ENCODE measurements around the gene RABGGTB. TPM values are rescaled to one million over a fixed set of nuclear protein-coding genes. Genes with fewer than 3 reads are reported as not detected.

Gene RABGGTB
- total and polyA plus RNA-seq, 9 of the 15 experiments (the other 6 are each of a cell fraction or from before 2014, with no cell fraction given) = 148 to 354 (median 206) TPM

GRCh38 chr1:75789988-75790387 is 3.9 kb downstream of the RABGGTB start (continued):
- TF ChIP-seq, protein P1, sequence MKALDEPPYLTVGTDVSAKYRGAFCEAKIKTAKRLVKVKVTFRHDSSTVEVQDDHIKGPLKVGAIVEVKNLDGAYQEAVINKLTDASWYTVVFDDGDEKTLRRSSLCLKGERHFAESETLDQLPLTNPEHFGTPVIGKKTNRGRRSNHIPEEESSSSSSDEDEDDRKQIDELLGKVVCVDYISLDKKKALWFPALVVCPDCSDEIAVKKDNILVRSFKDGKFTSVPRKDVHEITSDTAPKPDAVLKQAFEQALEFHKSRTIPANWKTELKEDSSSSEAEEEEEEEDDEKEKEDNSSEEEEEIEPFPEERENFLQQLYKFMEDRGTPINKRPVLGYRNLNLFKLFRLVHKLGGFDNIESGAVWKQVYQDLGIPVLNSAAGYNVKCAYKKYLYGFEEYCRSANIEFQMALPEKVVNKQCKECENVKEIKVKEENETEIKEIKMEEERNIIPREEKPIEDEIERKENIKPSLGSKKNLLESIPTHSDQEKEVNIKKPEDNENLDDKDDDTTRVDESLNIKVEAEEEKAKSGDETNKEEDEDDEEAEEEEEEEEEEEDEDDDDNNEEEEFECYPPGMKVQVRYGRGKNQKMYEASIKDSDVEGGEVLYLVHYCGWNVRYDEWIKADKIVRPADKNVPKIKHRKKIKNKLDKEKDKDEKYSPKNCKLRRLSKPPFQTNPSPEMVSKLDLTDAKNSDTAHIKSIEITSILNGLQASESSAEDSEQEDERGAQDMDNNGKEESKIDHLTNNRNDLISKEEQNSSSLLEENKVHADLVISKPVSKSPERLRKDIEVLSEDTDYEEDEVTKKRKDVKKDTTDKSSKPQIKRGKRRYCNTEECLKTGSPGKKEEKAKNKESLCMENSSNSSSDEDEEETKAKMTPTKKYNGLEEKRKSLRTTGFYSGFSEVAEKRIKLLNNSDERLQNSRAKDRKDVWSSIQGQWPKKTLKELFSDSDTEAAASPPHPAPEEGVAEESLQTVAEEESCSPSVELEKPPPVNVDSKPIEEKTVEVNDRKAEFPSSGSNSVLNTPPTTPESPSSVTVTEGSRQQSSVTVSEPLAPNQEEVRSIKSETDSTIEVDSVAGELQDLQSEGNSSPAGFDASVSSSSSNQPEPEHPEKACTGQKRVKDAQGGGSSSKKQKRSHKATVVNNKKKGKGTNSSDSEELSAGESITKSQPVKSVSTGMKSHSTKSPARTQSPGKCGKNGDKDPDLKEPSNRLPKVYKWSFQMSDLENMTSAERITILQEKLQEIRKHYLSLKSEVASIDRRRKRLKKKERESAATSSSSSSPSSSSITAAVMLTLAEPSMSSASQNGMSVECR (CRISPR knock-in tag; IDR thresholded peaks at IDR 0.05) = no peak
- no peak for TF ChIP-seq RCOR1 (IDR thresholded peaks at IDR 0.05; ENCODE audit: borderline replicate concordance in 1 of 2, low read depth in 2 of 2, low read length in 2 of 2)
- no peak for TF ChIP-seq BDP1 (IDR thresholded peaks at IDR 0.05; ENCODE audit: insufficient read depth, insufficient read length)
- TF ChIP-seq SMARCA4 (IDR thresholded peaks at IDR 0.05) = 0 out of 2 replicates have a peak, but pooled peaks have one; percentile 16
- TF ChIP-seq, protein P2, sequence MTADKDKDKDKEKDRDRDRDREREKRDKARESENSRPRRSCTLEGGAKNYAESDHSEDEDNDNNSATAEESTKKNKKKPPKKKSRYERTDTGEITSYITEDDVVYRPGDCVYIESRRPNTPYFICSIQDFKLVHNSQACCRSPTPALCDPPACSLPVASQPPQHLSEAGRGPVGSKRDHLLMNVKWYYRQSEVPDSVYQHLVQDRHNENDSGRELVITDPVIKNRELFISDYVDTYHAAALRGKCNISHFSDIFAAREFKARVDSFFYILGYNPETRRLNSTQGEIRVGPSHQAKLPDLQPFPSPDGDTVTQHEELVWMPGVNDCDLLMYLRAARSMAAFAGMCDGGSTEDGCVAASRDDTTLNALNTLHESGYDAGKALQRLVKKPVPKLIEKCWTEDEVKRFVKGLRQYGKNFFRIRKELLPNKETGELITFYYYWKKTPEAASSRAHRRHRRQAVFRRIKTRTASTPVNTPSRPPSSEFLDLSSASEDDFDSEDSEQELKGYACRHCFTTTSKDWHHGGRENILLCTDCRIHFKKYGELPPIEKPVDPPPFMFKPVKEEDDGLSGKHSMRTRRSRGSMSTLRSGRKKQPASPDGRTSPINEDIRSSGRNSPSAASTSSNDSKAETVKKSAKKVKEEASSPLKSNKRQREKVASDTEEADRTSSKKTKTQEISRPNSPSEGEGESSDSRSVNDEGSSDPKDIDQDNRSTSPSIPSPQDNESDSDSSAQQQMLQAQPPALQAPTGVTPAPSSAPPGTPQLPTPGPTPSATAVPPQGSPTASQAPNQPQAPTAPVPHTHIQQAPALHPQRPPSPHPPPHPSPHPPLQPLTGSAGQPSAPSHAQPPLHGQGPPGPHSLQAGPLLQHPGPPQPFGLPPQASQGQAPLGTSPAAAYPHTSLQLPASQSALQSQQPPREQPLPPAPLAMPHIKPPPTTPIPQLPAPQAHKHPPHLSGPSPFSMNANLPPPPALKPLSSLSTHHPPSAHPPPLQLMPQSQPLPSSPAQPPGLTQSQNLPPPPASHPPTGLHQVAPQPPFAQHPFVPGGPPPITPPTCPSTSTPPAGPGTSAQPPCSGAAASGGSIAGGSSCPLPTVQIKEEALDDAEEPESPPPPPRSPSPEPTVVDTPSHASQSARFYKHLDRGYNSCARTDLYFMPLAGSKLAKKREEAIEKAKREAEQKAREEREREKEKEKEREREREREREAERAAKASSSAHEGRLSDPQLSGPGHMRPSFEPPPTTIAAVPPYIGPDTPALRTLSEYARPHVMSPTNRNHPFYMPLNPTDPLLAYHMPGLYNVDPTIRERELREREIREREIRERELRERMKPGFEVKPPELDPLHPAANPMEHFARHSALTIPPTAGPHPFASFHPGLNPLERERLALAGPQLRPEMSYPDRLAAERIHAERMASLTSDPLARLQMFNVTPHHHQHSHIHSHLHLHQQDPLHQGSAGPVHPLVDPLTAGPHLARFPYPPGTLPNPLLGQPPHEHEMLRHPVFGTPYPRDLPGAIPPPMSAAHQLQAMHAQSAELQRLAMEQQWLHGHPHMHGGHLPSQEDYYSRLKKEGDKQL (CRISPR knock-in tag; IDR thresholded peaks at IDR 0.05; ENCODE audit: borderline replicate concordance) = no peak
- no peak for TF ChIP-seq ZNF77 (CRISPR knock-in tag; IDR thresholded peaks at IDR 0.05)
- no peak for TF ChIP-seq TBL1XR1 (IDR thresholded peaks at IDR 0.05; ENCODE audit: low read length in 2 of 2)
- TF ChIP-seq, protein P3, sequence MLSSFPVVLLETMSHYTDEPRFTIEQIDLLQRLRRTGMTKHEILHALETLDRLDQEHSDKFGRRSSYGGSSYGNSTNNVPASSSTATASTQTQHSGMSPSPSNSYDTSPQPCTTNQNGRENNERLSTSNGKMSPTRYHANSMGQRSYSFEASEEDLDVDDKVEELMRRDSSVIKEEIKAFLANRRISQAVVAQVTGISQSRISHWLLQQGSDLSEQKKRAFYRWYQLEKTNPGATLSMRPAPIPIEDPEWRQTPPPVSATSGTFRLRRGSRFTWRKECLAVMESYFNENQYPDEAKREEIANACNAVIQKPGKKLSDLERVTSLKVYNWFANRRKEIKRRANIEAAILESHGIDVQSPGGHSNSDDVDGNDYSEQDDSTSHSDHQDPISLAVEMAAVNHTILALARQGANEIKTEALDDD (IDR thresholded peaks at IDR 0.05) = peak; percentile 19; the same call in 1 of the 2 replicates
- TF ChIP-seq BCOR (IDR thresholded peaks at IDR 0.05) = no peak
- no peak for TF ChIP-seq PHTF2 (CRISPR knock-in tag; IDR thresholded peaks at IDR 0.05)
- TF ChIP-seq TCFL5 (CRISPR knock-in tag; conservative IDR thresholded peaks at IDR 0.05) = no peak
- TF ChIP-seq DIDO1 (tag; IDR thresholded peaks at IDR 0.05; ENCODE audit: low read depth) = no peak
- no peak for TF ChIP-seq ELF2 (CRISPR knock-in tag; IDR thresholded peaks at IDR 0.05)
- TF ChIP-seq ATF6 (CRISPR knock-in tag; IDR thresholded peaks at IDR 0.05) = no peak
- no peak for TF ChIP-seq NFIX (CRISPR knock-in tag; IDR thresholded peaks at IDR 0.05; ENCODE audit: low read depth)
- 0 out of 4 replicates have a peak, but pooled peaks of 1 of the 2 experiments have one; percentile 27 for TF ChIP-seq CSDE1 (IDR thresholded peaks at IDR 0.05)
- no peak for TF ChIP-seq NCOA6 (IDR thresholded peaks at IDR 0.05)
- no peak for TF ChIP-seq TRIM24 (IDR thresholded peaks at IDR 0.05)

All from K562 (cell line).